GM12878 (cell line): Measurements from ENCODE around the gene CCDC195. TPM values are rescaled to one million over a fixed set of nuclear protein-coding genes. Genes with fewer than 3 reads are reported as not detected.

Experiments
- ATAC-seq: fragments of 200-7000 bp; cut with Tn5 transposase; 3 replicates; pipeline ENCODE4 v1.9.1; 2020; ENCODE audit warnings: mild to moderate bottlenecking, moderate library complexity
- BruUV-seq: library from RNA; stranded (reverse); fragments of 400-500 nt; replicated peaks from 2 replicates; lab custom pipeline; 2021; lab: Mats Ljungman, UMichigan
- CTCF ChIA-PET: fragments of 300-600 bp; sonication (Branson Sonifier 250); formaldehyde crosslinking; extraction: SDS; loops from one replicate; lab custom pipeline; 2021; ENCODE audit warnings: inconsistent platforms; lab: Yijun Ruan, JAX
- POLR2A ChIA-PET: fragments of 350-600 bp; formaldehyde crosslinking; extraction: SDS; loops from one replicate; lab custom pipeline; 2021; ENCODE audit warnings: inconsistent platforms; lab: Charles Lee
- RAD21 ChIA-PET: fragments of 300-600 bp; sonication (Branson Sonifier 250); formaldehyde crosslinking; loops from one replicate; lab custom pipeline; 2023; ENCODE audit warnings: antibody characterized with exemption; ENCODE audit not compliant: unreplicated experiment; lab: Charles Lee
- SMC1A ChIA-PET: fragments of 300-600 bp; sonication (Branson Sonifier 250); formaldehyde crosslinking; loops from one replicate; lab custom pipeline; 2023; ENCODE audit not compliant: unreplicated experiment, uncharacterized antibody; lab: Charles Lee
- DNase-seq: peaks from one replicate; pipeline ENCODE4 v3.0.0-alpha.2; 2011; ENCODE audit warnings: low read depth, low spot score
- FAIRE-seq: peaks from 3 replicates; lab custom pipeline; 2011; peaks lifted over from hg19 to GRCh38; lab: Jason Lieb, UNC
- H2AFZ ChIP-seq: 2 replicates; pipeline ENCODE4 v1.6.0; 2011; ENCODE audit warnings: low read depth, low read length, control low read depth; ENCODE audit not compliant: control insufficient read depth
- H3K27ac ChIP-seq: 2 replicates; pipeline ENCODE4 v1.5.1; 2011; ENCODE audit warnings: control low read depth; ENCODE audit not compliant: control insufficient read depth, insufficient read depth
- H3K27me3 ChIP-seq, 2 experiments: replicated peaks in 1 of 2; 2 replicates each; pipeline versions ENCODE4 v1.6.0 to v1.6.1; 2011; ENCODE audit warnings: low read length in 1 of 2; ENCODE audit not compliant: control insufficient read depth in 2 of 2, insufficient read depth in 2 of 2
- H3K36me3 ChIP-seq, 2 experiments: 2 replicates each; pipeline ENCODE4 v1.5.1; 2011; ENCODE audit warnings: low read length in 1 of 2; ENCODE audit not compliant: control insufficient read depth in 2 of 2, insufficient read depth in 2 of 2
- H3K4me1 ChIP-seq: 2 replicates; pipeline ENCODE4 v1.6.1; 2011; ENCODE audit warnings: mild to moderate bottlenecking, low read length, moderate library complexity, mixed read lengths; ENCODE audit not compliant: control insufficient read depth, insufficient read depth
- H3K4me2 ChIP-seq: 2 replicates; pipeline ENCODE4 v1.6.0; 2011; ENCODE audit warnings: control low read depth; ENCODE audit not compliant: control insufficient read depth, insufficient read depth
- H3K4me3 ChIP-seq: fragments of 200-600 bp; sonication (generic); 2 replicates; pipeline ENCODE4 v1.5.1; 2016
- H3K79me2 ChIP-seq: 2 replicates; pipeline ENCODE4 v1.6.0; 2011; ENCODE audit warnings: low read length; ENCODE audit not compliant: control insufficient read depth, insufficient read depth
- H3K9ac ChIP-seq: 2 replicates; pipeline ENCODE4 v1.8.0; 2011; ENCODE audit warnings: low read length, control low read depth, mixed read lengths; ENCODE audit not compliant: control insufficient read depth, insufficient read depth
- H3K9me3 ChIP-seq: replicated peaks from 3 replicates; pipeline ENCODE4 v1.5.1; 2011; ENCODE audit warnings: mild to moderate bottlenecking, low read length; ENCODE audit not compliant: control insufficient read depth, insufficient read depth
- H4K20me1 ChIP-seq: 2 replicates; pipeline ENCODE4 v1.6.0; 2011; ENCODE audit not compliant: control insufficient read depth, insufficient read depth
- CTCF ChIP-seq, 3 experiments: IDR thresholded peaks in 2 of 3; conservative IDR thresholded peaks in 1 of 3; 2 replicates each; pipeline ENCODE4 v1.5.1; 2011; ENCODE audit warnings: low read depth in 3 of 3, low read length in 3 of 3, mild to moderate bottlenecking in 3 of 3, control low read depth in 2 of 3, moderate library complexity in 2 of 3, inconsistent platforms in 1 of 3, mixed read lengths in 1 of 3; ENCODE audit not compliant: control insufficient read depth in 2 of 3, insufficient read depth in 1 of 3; ENCODE audit errors: extremely low read depth in 1 of 3
- NFXL1 ChIP-seq: fragments of 450-650 bp; IDR thresholded peaks from 2 replicates; pipeline ENCODE4 v1.6.1; 2017; ENCODE audit warnings: antibody characterized with exemption, mild to moderate bottlenecking, borderline replicate concordance
- SMAD5 ChIP-seq: IDR thresholded peaks from 2 replicates; pipeline ENCODE4 v1.6.1; 2016; ENCODE audit warnings: antibody characterized with exemption, low read depth
- ZNF274 ChIP-seq: IDR thresholded peaks from one replicate; pipeline ENCODE4 v1.8.0; 2011; ENCODE audit not compliant: insufficient read length, insufficient read depth
- ZNF687 ChIP-seq: fragments of 450-650 bp; IDR thresholded peaks from 2 replicates; pipeline ENCODE4 v1.6.1; 2017; ENCODE audit warnings: mild to moderate bottlenecking, moderate library complexity
- in situ Hi-C: fragments of 300-500 bp; cut with MboI; formaldehyde crosslinking; loops from 9 replicates; pipeline ENCODE4 v1.14.3; 2018; ENCODE audit warnings: mixed read lengths
- intact Hi-C: fragments of 100-400 bp; cut with micrococcal nuclease; formaldehyde crosslinking; loops from one replicate; pipeline ENCODE4 v1.14.2; 2022; ENCODE audit not compliant: unreplicated experiment
- polyA plus RNA-seq, 11 experiments: library from polyadenylated mRNA; depleted of rRNA in 4 of 11; unstranded in 6 of 11; stranded (reverse) in 5 of 11; fragments of >200 nt; fragmentation: Nextera tagmentation in 4 of 11; fragmentation: Illumina TruSeq in 1 of 11; extraction: Ambion mirVana in 4 of 11; extraction: Trizol in 1 of 11; gene quantifications; 1 replicate in 1 of 11; 2 replicates in 10 of 11; pipeline versions ENCODE4 v1.2.1 to v1.2.3, GENCODE V29; 2011 to 2016; ENCODE audit warnings: inconsistent platforms in 2 of 11, missing spikeins in 2 of 11, low read depth in 1 of 11
- total RNA-seq, 4 experiments: library from RNA; depleted of rRNA in 3 of 4; stranded (reverse); fragments of >200 nt in 3 of 4; fragmentation: Illumina TruSeq in 1 of 4; extraction: Trizol in 1 of 4; gene quantifications; 2 replicates each; pipeline versions ENCODE4 v1.2.1 to v1.2.3, GENCODE V29; 2013 to 2021
- TF ChIP-seq, protein P1 (sequence below): IDR thresholded peaks from 2 replicates; pipeline ENCODE4 v1.6.1; 2011; ENCODE audit warnings: borderline replicate concordance, low read depth, mild to moderate bottlenecking, moderate library complexity, mixed read lengths, low read length; ENCODE audit not compliant: insufficient read depth; ENCODE audit errors: extremely low read length
- TF ChIP-seq, protein P2 (sequence below): fragments of 450-650 bp; IDR thresholded peaks from 2 replicates; pipeline ENCODE4 v1.6.1; 2016; ENCODE audit warnings: mild to moderate bottlenecking
- TF ChIP-seq, protein P3 (sequence below): fragments of 450-650 bp; formaldehyde crosslinking; IDR thresholded peaks from 2 replicates; pipeline ENCODE4 v1.5.0; 2022; ENCODE audit warnings: mild to moderate bottlenecking, missing genetic modification characterization

CCDC195 gene
- total and polyA plus RNA-seq, 10 of the 15 experiments (the other 5 are each of a cell fraction or from before 2014, with no cell fraction given) = not detected

DNA sequence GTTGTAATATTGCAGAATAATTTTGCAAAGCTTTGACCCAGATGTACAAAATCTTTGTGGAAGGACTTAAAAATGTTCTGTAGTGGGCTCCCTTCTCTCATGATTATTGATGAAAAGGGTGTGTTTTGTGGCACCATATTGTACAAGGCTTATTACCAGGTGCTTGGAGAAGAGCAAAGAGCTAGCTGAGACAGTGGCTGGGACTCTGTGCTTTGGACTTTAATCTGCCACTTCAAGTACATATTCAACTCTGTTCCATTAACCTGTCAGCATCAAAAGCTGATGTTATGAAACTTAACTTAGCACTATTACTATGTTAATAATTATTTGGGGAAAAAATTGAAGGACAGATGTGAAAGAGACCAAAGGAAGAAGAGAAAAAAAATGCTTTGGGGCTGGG lies 31.0 kb downstream of the CCDC195 start:
- no peak for ATAC-seq
- Histone ChIP-seq H3K36me3 (no peaks in the 10 kb centered on the region), H3K4me3 (no peak overlapping the region), H3K79me2 (no peaks in the 10 kb centered on the region), H3K9me3 (no peaks in the 10 kb centered on the region), H2AFZ (no peak overlapping the region), H3K4me2 (no peak overlapping the region), H3K4me1 (no peaks in the 10 kb centered on the region), H3K27ac (no peak overlapping the region), H4K20me1 (no peaks in the 10 kb centered on the region), H3K9ac (no peak overlapping the region), H3K27me3 (no peaks in the 10 kb centered on the region)
- in situ Hi-C loops (no loop called here), intact Hi-C loops (no loop called here)
- BruUV-seq = no TSS peak
- ChIA-PET SMC1A (interaction anchor here (1.0 to 1.6 kb wide), 2 partner anchors 18 to 33 kb away, joined by 3 to 4 read pairs; no protein-coding TSS in a partner anchor), POLR2A (no interaction called here), CTCF (interaction anchor here (1.2 kb wide), 1 partner anchor 10 kb away, joined by 3 read pairs; no protein-coding TSS in a partner anchor), RAD21 (no interaction called here)
- no peak for FAIRE-seq
- DNase-seq = no peak
- TF ChIP-seq ZNF687 (no peak), CTCF (IDR thresholded peaks at IDR 0.05 in 2 of 3, conservative IDR thresholded peaks at IDR 0.05 in 1 of 3; ENCODE audit: control insufficient read depth in 2 of 3, extremely low read depth in 1 of 3, insufficient read depth in 1 of 3, low read depth in 3 of 3, low read length in 3 of 3) (no peak), SMAD5 (no peak), ZNF274 (no peak), NFXL1 (no peak)
- TF ChIP-seq, protein P1, sequence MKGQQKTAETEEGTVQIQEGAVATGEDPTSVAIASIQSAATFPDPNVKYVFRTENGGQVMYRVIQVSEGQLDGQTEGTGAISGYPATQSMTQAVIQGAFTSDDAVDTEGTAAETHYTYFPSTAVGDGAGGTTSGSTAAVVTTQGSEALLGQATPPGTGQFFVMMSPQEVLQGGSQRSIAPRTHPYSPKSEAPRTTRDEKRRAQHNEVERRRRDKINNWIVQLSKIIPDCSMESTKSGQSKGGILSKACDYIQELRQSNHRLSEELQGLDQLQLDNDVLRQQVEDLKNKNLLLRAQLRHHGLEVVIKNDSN = no peak
- TF ChIP-seq, protein P2, sequence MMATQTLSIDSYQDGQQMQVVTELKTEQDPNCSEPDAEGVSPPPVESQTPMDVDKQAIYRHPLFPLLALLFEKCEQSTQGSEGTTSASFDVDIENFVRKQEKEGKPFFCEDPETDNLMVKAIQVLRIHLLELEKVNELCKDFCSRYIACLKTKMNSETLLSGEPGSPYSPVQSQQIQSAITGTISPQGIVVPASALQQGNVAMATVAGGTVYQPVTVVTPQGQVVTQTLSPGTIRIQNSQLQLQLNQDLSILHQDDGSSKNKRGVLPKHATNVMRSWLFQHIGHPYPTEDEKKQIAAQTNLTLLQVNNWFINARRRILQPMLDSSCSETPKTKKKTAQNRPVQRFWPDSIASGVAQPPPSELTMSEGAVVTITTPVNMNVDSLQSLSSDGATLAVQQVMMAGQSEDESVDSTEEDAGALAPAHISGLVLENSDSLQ = no peak
- TF ChIP-seq, protein P3, sequence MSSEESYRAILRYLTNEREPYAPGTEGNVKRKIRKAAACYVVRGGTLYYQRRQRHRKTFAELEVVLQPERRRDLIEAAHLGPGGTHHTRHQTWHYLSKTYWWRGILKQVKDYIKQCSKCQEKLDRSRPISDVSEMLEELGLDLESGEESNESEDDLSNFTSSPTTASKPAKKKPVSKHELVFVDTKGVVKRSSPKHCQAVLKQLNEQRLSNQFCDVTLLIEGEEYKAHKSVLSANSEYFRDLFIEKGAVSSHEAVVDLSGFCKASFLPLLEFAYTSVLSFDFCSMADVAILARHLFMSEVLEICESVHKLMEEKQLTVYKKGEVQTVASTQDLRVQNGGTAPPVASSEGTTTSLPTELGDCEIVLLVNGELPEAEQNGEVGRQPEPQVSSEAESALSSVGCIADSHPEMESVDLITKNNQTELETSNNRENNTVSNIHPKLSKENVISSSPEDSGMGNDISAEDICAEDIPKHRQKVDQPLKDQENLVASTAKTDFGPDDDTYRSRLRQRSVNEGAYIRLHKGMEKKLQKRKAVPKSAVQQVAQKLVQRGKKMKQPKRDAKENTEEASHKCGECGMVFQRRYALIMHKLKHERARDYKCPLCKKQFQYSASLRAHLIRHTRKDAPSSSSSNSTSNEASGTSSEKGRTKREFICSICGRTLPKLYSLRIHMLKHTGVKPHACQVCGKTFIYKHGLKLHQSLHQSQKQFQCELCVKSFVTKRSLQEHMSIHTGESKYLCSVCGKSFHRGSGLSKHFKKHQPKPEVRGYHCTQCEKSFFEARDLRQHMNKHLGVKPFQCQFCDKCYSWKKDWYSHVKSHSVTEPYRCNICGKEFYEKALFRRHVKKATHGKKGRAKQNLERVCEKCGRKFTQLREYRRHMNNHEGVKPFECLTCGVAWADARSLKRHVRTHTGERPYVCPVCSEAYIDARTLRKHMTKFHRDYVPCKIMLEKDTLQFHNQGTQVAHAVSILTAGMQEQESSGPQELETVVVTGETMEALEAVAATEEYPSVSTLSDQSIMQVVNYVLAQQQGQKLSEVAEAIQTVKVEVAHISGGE (CRISPR knock-in tag) = no peak
